Astrocyte (in vitro differentiated cells and primary cell): Measurements from ENCODE around the gene CDV3. TPM values are rescaled to one million over a fixed set of nuclear protein-coding genes. Genes with fewer than 3 reads are reported as not detected.
"Not testable (repeated sequence)": the region's sequence is repeated elsewhere in the genome, so short reads cannot be mapped to it uniquely, and the experiment has no call there.

Experiments used
- DNase-seq: peaks from one replicate; pipeline ENCODE4 v3.0.0-alpha.2; 2010; ENCODE audit warnings: low read depth
- FAIRE-seq: peaks from 2 replicates; lab custom pipeline; 2011; peaks lifted over from hg19 to GRCh38; lab: Jason Lieb, UNC
- H2AFZ ChIP-seq: 2 replicates; pipeline ENCODE4 v1.6.0; 2012; ENCODE audit warnings: low read depth, low read length, inconsistent platforms
- H3K27ac ChIP-seq: 2 replicates; pipeline ENCODE4 v1.5.1; 2011; ENCODE audit warnings: low read depth, low read length, inconsistent platforms
- H3K27me3 ChIP-seq: 2 replicates; pipeline ENCODE4 v1.6.0; 2011; ENCODE audit warnings: low read length, inconsistent platforms; ENCODE audit not compliant: insufficient read depth
- H3K36me3 ChIP-seq: 2 replicates; pipeline ENCODE4 v1.5.1; 2011; ENCODE audit warnings: low read length, inconsistent platforms; ENCODE audit not compliant: insufficient read depth
- H3K4me1 ChIP-seq: 2 replicates; pipeline ENCODE4 v1.5.1; 2011; ENCODE audit warnings: low read length, inconsistent platforms; ENCODE audit not compliant: insufficient read depth
- H3K4me2 ChIP-seq: 2 replicates; pipeline ENCODE4 v1.6.0; 2012; ENCODE audit warnings: low read length, inconsistent platforms
- H3K4me3 ChIP-seq: 2 replicates; pipeline ENCODE4 v1.5.1; 2011; ENCODE audit warnings: low read depth, mild to moderate bottlenecking, low read length, inconsistent platforms; ENCODE audit not compliant: insufficient read depth
- H3K79me2 ChIP-seq: 2 replicates; pipeline ENCODE4 v1.6.0; 2012; ENCODE audit warnings: mild to moderate bottlenecking, low read length, inconsistent platforms; ENCODE audit not compliant: insufficient read depth
- H3K9ac ChIP-seq: 2 replicates; pipeline ENCODE4 v1.6.0; 2012; ENCODE audit warnings: mild to moderate bottlenecking, low read length, inconsistent platforms
- H3K9me3 ChIP-seq: 2 replicates; pipeline ENCODE4 v1.5.1; 2012; ENCODE audit warnings: low read depth, mild to moderate bottlenecking, low read length, inconsistent platforms; ENCODE audit not compliant: insufficient read depth
- H4K20me1 ChIP-seq: 2 replicates; pipeline ENCODE4 v1.6.0; 2012; ENCODE audit warnings: low read length, inconsistent platforms; ENCODE audit not compliant: insufficient read depth
- H3K27ac Mint-ChIP-seq: one replicate; pipeline ENCODE4 v1.8.0; 2021; ENCODE audit warnings: mild to moderate bottlenecking, mixed read lengths; ENCODE audit not compliant: unreplicated experiment
- H3K27me3 Mint-ChIP-seq: one replicate; pipeline ENCODE4 v1.8.0; 2021; ENCODE audit warnings: low read depth, mixed read lengths; ENCODE audit not compliant: unreplicated experiment
- H3K36me3 Mint-ChIP-seq: one replicate; pipeline ENCODE4 v1.8.0; 2021; ENCODE audit warnings: low read depth, mixed read lengths; ENCODE audit not compliant: unreplicated experiment
- H3K4me1 Mint-ChIP-seq: one replicate; pipeline ENCODE4 v1.8.0; 2021; ENCODE audit warnings: low read depth, mixed read lengths; ENCODE audit not compliant: unreplicated experiment
- H3K4me3 Mint-ChIP-seq: one replicate; pipeline ENCODE4 v1.8.0; 2021; ENCODE audit warnings: mild to moderate bottlenecking, moderate library complexity, mixed read lengths; ENCODE audit not compliant: unreplicated experiment
- H3K9me3 Mint-ChIP-seq: one replicate; pipeline ENCODE4 v1.8.0; 2021; ENCODE audit warnings: mild to moderate bottlenecking, mixed read lengths; ENCODE audit not compliant: unreplicated experiment
- EZH2 ChIP-seq: IDR thresholded peaks from 2 replicates; pipeline ENCODE4 v1.6.1; 2012; ENCODE audit warnings: mild to moderate bottlenecking, low read length, inconsistent platforms; ENCODE audit not compliant: insufficient read depth
- total RNA-seq: library from RNA; stranded (reverse); gene quantifications from 2 replicates; pipeline ENCODE4 v1.2.1, GENCODE V29; 2021
- TF ChIP-seq, protein P1 (sequence below): IDR thresholded peaks from 2 replicates; pipeline ENCODE4 v1.5.1; 2011; ENCODE audit warnings: low read depth, mild to moderate bottlenecking, inconsistent platforms, low read length, moderate library complexity; ENCODE audit not compliant: insufficient read depth

The CDV3 gene
- total RNA-seq, 1 donor from 2014 or later = 323 TPM

DNA sequence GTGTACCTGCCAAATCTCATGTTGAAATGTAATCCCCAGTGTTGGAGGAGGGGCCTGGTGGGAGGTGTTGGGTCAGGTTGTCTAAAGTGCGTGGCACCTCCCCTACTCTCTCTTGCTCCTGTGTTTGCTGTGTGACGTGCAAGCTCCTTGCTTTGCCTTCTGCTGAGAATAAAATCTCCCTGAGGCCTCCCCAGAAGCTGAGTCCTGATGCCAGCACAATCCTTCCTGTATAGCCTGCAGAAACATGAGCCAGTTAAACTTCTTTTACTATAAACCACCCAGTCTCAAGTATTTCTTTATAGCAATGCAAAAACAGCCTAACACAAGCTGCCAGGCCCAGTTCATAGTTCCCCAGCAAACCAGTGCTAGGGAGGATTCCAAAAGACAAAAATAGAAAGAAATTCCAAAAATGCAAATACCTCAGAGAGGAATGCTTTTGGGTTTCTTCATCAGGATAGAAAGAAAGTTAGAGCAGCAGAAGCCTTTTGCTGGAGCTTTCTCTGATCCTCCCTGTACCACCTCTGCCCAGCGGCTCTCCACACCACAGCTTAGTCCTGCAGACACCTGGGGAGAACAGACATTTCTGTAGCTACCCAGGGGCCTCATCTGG is 25.9 kb upstream of the CDV3 start:
- Histone ChIP-seq H3K27ac (peak overlapping the region; percentile 53), H3K27me3 (no peaks in the 10 kb centered on the region), H3K36me3 (no peaks in the 10 kb centered on the region), H3K4me3 (no peak overlapping the region), H3K9me3 (no peaks in the 10 kb centered on the region), H3K79me2 (no peaks in the 10 kb centered on the region), H3K9ac (no peak overlapping the region), H3K4me1 (peaks cover 14% of the 10 kb centered on the region), H2AFZ (no peak overlapping the region), H3K4me2 (peak overlapping the region; percentile 70), H4K20me1 (no peaks in the 10 kb centered on the region)
- FAIRE-seq (no peak), DNase-seq (peak; percentile 75)
- Mint-ChIP-seq H3K9me3 (peaks cover 1% of the 10 kb centered on the region), H3K27me3 (no peaks in the 10 kb centered on the region), H3K4me1 (peaks cover 21% of the 10 kb centered on the region), H3K36me3 (no peaks in the 10 kb centered on the region), H3K27ac (peak overlapping the region; percentile 84), H3K4me3 (peak overlapping the region; percentile 68)
- TF ChIP-seq EZH2 = no peak
- TF ChIP-seq, protein P1, sequence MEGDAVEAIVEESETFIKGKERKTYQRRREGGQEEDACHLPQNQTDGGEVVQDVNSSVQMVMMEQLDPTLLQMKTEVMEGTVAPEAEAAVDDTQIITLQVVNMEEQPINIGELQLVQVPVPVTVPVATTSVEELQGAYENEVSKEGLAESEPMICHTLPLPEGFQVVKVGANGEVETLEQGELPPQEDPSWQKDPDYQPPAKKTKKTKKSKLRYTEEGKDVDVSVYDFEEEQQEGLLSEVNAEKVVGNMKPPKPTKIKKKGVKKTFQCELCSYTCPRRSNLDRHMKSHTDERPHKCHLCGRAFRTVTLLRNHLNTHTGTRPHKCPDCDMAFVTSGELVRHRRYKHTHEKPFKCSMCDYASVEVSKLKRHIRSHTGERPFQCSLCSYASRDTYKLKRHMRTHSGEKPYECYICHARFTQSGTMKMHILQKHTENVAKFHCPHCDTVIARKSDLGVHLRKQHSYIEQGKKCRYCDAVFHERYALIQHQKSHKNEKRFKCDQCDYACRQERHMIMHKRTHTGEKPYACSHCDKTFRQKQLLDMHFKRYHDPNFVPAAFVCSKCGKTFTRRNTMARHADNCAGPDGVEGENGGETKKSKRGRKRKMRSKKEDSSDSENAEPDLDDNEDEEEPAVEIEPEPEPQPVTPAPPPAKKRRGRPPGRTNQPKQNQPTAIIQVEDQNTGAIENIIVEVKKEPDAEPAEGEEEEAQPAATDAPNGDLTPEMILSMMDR = no peak

GRCh38 chr3:133548090-133548489 is 25.4 kb upstream of the CDV3 start:
- peak overlapping the region; percentile 70 for H3K4me2 ChIP-seq
- no peak overlapping the region for H2AFZ ChIP-seq
- H3K4me1 ChIP-seq = peaks cover 14% of the 10 kb centered on the region
- no peaks in the 10 kb centered on the region for H3K79me2 ChIP-seq
- Mint-ChIP-seq H3K27ac (peak overlapping the region; percentile 84), H3K4me3 (peak overlapping the region; percentile 68), H3K9me3 (peaks cover 1% of the 10 kb centered on the region), H3K36me3 (no peaks in the 10 kb centered on the region), H3K4me1 (peaks cover 21% of the 10 kb centered on the region), H3K27me3 (no peaks in the 10 kb centered on the region)
- no peak overlapping the region for H3K4me3 ChIP-seq
- no peaks in the 10 kb centered on the region for H3K36me3 ChIP-seq
- no peak for TF ChIP-seq EZH2
- TF ChIP-seq, protein P1 = no peak
- H3K27ac ChIP-seq = peak overlapping the region; percentile 42
- no peaks in the 10 kb centered on the region for H4K20me1 ChIP-seq
- no peak overlapping the region for H3K9ac ChIP-seq
- no peaks in the 10 kb centered on the region for H3K27me3 ChIP-seq
- no peaks in the 10 kb centered on the region for H3K9me3 ChIP-seq
- peak; percentile 69 for DNase-seq
- peak; percentile 26 for FAIRE-seq

GRCh38 chr3:133549565-133549964 is 23.9 kb upstream of the CDV3 start:
- FAIRE-seq = no peak

GRCh38 chr3:133551589-133551988 is 21.9 kb upstream of the CDV3 start:
- H3K9ac ChIP-seq, DNase-seq, H3K79me2 ChIP-seq, H3K27me3 Mint-ChIP-seq, H3K27ac Mint-ChIP-seq, FAIRE-seq, H3K9me3 ChIP-seq, H3K36me3 ChIP-seq, H4K20me1 ChIP-seq, H3K36me3 Mint-ChIP-seq, H2AFZ ChIP-seq, H3K9me3 Mint-ChIP-seq, H3K4me3 ChIP-seq, H3K27me3 ChIP-seq, H3K4me3 Mint-ChIP-seq, H3K4me2 ChIP-seq, H3K27ac ChIP-seq: not testable (repeated sequence)
- H3K4me1 ChIP-seq = peaks cover 14% of the 10 kb centered on the region
- peaks cover 20% of the 10 kb centered on the region for H3K4me1 Mint-ChIP-seq

More at GRCh38 chr3:133549565-133549964, 23.9 kb upstream of the CDV3 start:
- Histone ChIP-seq H3K36me3 (no peaks in the 10 kb centered on the region), H3K9me3 (no peaks in the 10 kb centered on the region), H3K4me3 (no peak overlapping the region), H3K9ac (no peak overlapping the region), H4K20me1 (no peaks in the 10 kb centered on the region), H3K4me1 (peaks cover 14% of the 10 kb centered on the region), H3K27ac (no peak overlapping the region), H3K4me2 (no peak overlapping the region), H2AFZ (no peak overlapping the region), H3K27me3 (no peaks in the 10 kb centered on the region), H3K79me2 (no peaks in the 10 kb centered on the region)
- no peaks in the 10 kb centered on the region for H3K27me3 Mint-ChIP-seq
- peaks cover 1% of the 10 kb centered on the region for H3K9me3 Mint-ChIP-seq
- H3K27ac Mint-ChIP-seq = no peak overlapping the region
- H3K4me1 Mint-ChIP-seq = peaks cover 21% of the 10 kb centered on the region
- no peaks in the 10 kb centered on the region for H3K36me3 Mint-ChIP-seq
- no peak for DNase-seq
- no peak overlapping the region for H3K4me3 Mint-ChIP-seq
- no peak for TF ChIP-seq EZH2
- TF ChIP-seq, protein P1 = no peak
